Measurements from ENCODE around the gene CRIM1. TPM values are rescaled to one million over a fixed set of nuclear protein-coding genes. Genes with fewer than 3 reads are reported as not detected.
A peak's percentile ranks its signal among the peaks of the same experiment; 100 is the strongest.

CRIM1 gene
- total RNA-seq, 1 donor, result 949 TPM

GRCh38 chr2:36554531-36554930 lies 199.0 kb downstream of the CRIM1 start:
- no peak for DNase-seq (ENCODE audit: low read depth)
- no peak for TF ChIP-seq CTCF (IDR thresholded peaks at IDR 0.05; ENCODE audit: insufficient read depth, low read depth, low read length)
- no peak overlapping the region for H3K4me3 ChIP-seq (ENCODE audit: low read depth, low read length)

DNA sequence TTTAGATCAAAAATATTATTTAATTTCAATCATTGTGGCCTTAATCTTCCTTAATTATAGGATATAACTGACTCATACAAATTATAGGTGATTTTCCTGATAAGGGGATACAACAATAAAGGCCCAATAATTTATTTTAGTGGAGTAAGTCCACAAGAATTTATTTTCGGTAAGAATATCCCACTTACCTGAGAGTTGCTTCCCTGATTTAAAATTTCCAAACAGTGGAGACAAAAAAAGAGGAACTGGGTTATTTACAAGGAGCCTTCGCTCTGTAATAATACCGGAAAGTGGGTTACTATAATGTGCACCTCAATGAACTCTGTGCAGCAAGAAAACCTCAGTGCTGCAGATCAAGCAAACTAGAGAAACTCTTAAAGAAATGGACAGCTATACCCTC lies 200.2 kb downstream of the CRIM1 start:
- H3K4me3 ChIP-seq (ENCODE audit: low read depth, low read length), result no peak overlapping the region
- TF ChIP-seq CTCF (IDR thresholded peaks at IDR 0.05; ENCODE audit: insufficient read depth, low read depth, low read length), result no peak
- no peak for DNase-seq (ENCODE audit: low read depth)

DNA sequence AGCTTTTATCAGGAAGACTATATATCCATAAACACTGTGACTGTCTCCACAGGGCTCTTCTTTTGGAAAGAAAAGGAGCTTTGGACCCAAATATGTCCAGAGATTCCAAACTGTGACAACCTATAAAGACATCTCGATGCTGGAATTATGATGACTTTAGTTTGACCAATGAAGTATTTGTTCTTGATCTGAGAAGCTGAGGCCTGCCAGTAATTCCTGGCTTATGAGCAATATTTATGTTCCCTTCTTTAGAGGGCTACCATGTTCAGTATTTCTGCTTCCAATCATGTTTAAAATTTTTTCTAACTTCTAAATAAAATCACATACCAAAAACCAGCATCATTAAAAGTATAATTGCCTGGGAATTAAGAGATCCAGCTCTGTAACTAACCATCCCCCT lies 201.3 kb downstream of the CRIM1 start:
- no peak overlapping the region for H3K4me3 ChIP-seq (ENCODE audit: low read depth, low read length)
- TF ChIP-seq CTCF (IDR thresholded peaks at IDR 0.05; ENCODE audit: insufficient read depth, low read depth, low read length), result no peak
- DNase-seq (ENCODE audit: low read depth), result peak; percentile 30

DNA sequence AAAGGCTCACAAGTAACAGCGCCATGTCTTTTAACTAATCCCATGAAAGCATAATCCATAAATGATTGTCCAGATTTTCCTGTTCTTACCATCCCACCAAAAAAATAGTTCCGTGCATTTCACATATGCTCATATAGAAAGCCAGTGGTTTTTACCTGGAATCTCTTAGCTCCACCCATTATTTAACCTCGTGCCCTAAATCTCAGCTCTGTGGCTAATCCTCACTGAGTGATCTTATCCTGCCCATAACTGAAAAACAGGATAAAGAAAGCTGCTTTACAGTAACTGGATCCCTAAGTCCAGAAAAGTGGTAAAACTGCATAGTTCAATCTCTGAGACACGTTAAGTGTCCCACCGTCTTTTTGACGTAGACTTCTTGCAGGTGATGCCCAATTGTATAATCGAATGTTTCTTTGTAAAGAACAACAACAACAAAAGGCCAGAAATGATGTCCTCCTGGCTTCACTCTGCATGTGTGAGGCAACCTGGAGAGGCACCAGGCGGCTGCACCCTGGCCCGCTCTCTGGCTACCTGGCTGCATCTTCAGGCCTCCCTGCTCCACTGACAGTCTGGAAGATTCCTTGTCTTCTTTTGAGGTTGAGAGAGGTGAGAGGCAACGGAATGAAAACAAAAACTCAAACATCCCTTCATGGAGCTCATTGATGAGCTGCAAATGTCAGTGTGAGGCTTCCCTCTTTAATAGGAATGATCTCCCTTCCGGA lies 203.8 kb downstream of the CRIM1 start:
- no peak for TF ChIP-seq CTCF (IDR thresholded peaks at IDR 0.05; ENCODE audit: insufficient read depth, low read depth, low read length)
- H3K4me3 ChIP-seq (ENCODE audit: low read depth, low read length), result no peak overlapping the region
- no peak for DNase-seq (ENCODE audit: low read depth)

- no peak for TF ChIP-seq CTCF (IDR thresholded peaks at IDR 0.05; ENCODE audit: insufficient read depth, low read depth, low read length)
- no peak overlapping the region for H3K4me3 ChIP-seq (ENCODE audit: low read depth, low read length)
- no peak for DNase-seq (ENCODE audit: low read depth)
Observed at GRCh38 chr2:36560726-36561125, 205.1 kb downstream of the CRIM1 start.

DNA sequence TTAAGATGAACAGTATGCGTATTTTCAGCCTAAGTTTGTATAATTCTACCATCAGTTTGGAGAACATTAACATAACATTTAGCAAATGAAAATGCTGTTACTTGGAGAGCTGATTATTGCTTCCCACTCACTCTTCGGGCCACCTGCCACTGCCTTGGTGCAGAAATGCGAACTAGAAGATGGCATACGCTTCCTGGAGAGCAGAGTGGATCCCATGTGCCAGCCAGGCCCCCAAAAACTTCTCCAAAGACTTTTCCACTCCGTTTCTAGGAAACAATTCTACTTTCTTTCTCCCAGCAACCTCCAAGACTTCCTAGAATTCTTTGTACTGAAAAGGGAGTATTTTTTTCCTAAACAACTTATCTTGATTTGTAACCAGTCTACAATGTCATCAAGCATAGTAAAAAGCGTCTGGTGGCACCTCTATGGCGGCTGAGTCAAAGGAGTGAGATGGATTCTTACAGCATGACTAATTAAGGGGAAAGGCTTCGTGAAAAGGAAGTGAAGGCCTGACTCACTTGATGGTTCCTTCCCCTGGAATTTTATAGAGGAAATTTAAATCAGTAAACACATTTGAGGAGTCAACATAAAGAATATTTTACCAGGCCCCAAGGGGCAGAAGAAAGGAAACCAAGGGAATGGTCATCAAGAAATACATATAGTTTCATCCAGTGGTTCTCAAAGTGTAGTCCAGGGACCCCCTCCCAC lies 205.8 kb downstream of the CRIM1 start:
- TF ChIP-seq CTCF (IDR thresholded peaks at IDR 0.05; ENCODE audit: insufficient read depth, low read depth, low read length), result no peak
- H3K4me3 ChIP-seq (ENCODE audit: low read depth, low read length), result no peak overlapping the region
- peak; percentile 88 for DNase-seq (ENCODE audit: low read depth)

Measured in fibroblast of villous mesenchyme (primary cell).